ENCODE results near the gene EPB41L5. TPM values are rescaled to one million over a fixed set of nuclear protein-coding genes. Genes with fewer than 3 reads are reported as not detected.

The EPB41L5 gene
- total and polyA plus RNA-seq, 9 of the 15 experiments (the other 6 are each of a cell fraction or from before 2014, with no cell fraction given) = 2.3 to 14.1 (median 8.2) TPM

DNA sequence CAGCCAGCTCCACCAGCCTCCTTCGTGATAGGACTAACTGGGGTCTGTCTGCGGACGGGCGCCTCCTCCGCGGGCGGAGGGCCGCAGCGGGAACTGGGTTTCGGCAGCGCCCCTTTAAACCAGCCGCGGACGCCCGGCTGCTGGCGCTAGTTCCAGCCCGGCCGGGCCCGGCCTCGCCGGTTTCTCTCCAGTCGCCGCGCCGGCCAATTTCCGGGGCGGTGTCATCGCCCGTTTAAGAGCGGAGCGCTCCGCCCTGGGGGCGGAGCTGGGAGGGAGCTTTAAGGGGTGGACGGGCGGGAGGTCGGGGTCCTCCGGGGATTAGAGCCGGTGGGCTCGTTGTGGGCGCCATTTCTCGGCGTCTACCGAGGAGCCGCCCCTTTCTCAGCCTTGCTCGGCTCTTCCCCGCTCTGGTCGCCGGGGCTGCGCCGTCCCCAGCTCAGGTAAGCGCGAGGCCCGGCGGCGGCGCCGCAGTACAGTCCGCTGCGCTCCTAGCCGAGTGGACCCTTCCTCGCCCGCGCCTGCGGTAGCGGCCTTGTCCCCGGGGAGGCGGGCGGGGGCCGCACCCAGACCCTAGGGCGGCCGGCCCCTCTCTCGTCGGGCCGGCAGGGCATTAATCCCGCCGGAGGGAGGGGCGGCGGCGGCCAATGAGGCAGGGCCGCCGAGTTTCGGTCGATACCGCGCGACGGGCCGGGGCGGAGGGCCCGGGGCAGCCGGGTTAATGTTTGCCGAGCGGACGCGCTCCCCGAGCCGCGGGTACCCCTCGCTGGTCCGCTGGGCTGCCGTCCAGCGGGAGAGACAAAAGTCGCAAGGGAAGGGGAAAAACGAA lies at the start of gene EPB41L5 (continued):
- TF ChIP-seq, protein P1, sequence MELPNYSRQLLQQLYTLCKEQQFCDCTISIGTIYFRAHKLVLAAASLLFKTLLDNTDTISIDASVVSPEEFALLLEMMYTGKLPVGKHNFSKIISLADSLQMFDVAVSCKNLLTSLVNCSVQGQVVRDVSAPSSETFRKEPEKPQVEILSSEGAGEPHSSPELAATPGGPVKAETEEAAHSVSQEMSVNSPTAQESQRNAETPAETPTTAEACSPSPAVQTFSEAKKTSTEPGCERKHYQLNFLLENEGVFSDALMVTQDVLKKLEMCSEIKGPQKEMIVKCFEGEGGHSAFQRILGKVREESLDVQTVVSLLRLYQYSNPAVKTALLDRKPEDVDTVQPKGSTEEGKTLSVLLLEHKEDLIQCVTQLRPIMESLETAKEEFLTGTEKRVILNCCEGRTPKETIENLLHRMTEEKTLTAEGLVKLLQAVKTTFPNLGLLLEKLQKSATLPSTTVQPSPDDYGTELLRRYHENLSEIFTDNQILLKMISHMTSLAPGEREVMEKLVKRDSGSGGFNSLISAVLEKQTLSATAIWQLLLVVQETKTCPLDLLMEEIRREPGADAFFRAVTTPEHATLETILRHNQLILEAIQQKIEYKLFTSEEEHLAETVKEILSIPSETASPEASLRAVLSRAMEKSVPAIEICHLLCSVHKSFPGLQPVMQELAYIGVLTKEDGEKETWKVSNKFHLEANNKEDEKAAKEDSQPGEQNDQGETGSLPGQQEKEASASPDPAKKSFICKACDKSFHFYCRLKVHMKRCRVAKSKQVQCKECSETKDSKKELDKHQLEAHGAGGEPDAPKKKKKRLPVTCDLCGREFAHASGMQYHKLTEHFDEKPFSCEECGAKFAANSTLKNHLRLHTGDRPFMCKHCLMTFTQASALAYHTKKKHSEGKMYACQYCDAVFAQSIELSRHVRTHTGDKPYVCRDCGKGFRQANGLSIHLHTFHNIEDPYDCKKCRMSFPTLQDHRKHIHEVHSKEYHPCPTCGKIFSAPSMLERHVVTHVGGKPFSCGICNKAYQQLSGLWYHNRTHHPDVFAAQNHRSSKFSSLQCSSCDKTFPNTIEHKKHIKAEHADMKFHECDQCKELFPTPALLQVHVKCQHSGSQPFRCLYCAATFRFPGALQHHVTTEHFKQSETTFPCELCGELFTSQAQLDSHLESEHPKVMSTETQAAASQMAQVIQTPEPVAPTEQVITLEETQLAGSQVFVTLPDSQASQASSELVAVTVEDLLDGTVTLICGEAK (IDR thresholded peaks at IDR 0.05) = no peak; the same call in 1 of the 2 replicates
- TF ChIP-seq, protein P1 (CRISPR knock-in tag; IDR thresholded peaks at IDR 0.05) = no peak
- TF ChIP-seq MAZ (CRISPR knock-in tag; conservative IDR thresholded peaks at IDR 0.05 in 1 of 2, IDR thresholded peaks at IDR 0.05 in 1 of 2) = peak; percentile 72 to 95
- TF ChIP-seq, protein P2, sequence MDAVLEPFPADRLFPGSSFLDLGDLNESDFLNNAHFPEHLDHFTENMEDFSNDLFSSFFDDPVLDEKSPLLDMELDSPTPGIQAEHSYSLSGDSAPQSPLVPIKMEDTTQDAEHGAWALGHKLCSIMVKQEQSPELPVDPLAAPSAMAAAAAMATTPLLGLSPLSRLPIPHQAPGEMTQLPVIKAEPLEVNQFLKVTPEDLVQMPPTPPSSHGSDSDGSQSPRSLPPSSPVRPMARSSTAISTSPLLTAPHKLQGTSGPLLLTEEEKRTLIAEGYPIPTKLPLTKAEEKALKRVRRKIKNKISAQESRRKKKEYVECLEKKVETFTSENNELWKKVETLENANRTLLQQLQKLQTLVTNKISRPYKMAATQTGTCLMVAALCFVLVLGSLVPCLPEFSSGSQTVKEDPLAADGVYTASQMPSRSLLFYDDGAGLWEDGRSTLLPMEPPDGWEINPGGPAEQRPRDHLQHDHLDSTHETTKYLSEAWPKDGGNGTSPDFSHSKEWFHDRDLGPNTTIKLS (IDR thresholded peaks at IDR 0.05; ENCODE audit: borderline replicate concordance, low read depth) = 0 out of 2 replicates have a peak, but pooled peaks have one; percentile 23
- TF ChIP-seq ATF6 (CRISPR knock-in tag; IDR thresholded peaks at IDR 0.05) = peak; percentile 95
- peak; percentile 9 for TF ChIP-seq TAF1 (IDR thresholded peaks at IDR 0.05; ENCODE audit: control insufficient read depth, extremely low read depth, insufficient read depth, low read length, severe bottlenecking)
- TF ChIP-seq, protein P3, sequence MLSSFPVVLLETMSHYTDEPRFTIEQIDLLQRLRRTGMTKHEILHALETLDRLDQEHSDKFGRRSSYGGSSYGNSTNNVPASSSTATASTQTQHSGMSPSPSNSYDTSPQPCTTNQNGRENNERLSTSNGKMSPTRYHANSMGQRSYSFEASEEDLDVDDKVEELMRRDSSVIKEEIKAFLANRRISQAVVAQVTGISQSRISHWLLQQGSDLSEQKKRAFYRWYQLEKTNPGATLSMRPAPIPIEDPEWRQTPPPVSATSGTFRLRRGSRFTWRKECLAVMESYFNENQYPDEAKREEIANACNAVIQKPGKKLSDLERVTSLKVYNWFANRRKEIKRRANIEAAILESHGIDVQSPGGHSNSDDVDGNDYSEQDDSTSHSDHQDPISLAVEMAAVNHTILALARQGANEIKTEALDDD (IDR thresholded peaks at IDR 0.05) = 0 out of 2 replicates have a peak, but pooled peaks have one; percentile 39
- TF ChIP-seq SUPT5H (IDR thresholded peaks at IDR 0.05) = 0 out of 2 replicates have a peak, but pooled peaks have one; percentile 54
- TF ChIP-seq NRF1 (conservative IDR thresholded peaks at IDR 0.05 in 1 of 2, IDR thresholded peaks at IDR 0.05 in 1 of 2) = peak; percentile 75 to 77
- peak; percentile 45; the same call in 1 of the 2 replicates for TF ChIP-seq MYC (IDR thresholded peaks at IDR 0.05; ENCODE audit: low read depth, low read length)
- TF ChIP-seq MYC (CRISPR knock-in tag; IDR thresholded peaks at IDR 0.05; ENCODE audit: borderline replicate concordance, low read depth) = no peak
- peak; percentile 99 for TF ChIP-seq SNIP1 (IDR thresholded peaks at IDR 0.05; ENCODE audit: low read depth)
